Measurements from ENCODE around the gene UCP3.

DNA sequence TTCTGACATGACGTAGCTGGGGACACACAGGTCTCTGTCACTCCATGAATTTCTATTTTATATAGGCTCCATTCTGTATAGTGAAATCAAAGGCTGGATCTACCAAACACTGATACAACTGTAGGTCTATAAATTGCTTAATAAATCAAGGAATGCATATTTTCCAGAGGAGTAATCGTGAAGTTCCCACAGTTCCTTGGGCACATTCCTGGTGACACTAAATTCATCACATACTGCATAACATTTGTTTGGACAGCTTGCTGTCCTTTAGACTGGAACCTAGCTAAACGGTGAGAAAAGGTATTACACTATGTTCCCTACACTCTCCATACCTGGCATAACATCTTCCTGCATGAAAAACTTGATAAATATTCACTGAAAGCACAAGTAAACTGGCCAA lies 41.6 kb upstream of the UCP3 start:
- no peak for TF ChIP-seq CTCF (IDR thresholded peaks at IDR 0.05)
- TF ChIP-seq POLR2A (IDR thresholded peaks at IDR 0.05): no peak
- no peak for TF ChIP-seq POLR2AphosphoS5 (IDR thresholded peaks at IDR 0.05)
- no peak for TF ChIP-seq EP300 (IDR thresholded peaks at IDR 0.05; ENCODE audit: low read depth)
